Measurements from ENCODE around the gene ZNF727.
"Not testable (repeated sequence)": the region's sequence is repeated elsewhere in the genome, so short reads cannot be mapped to it uniquely, and the experiment has no call there.

Gene ZNF727

GRCh38 chr7:64037095-64037494, 8.1 kb upstream of the ZNF727 start:
- no peaks in the 10 kb centered on the region for H3K79me2 ChIP-seq (ENCODE audit: insufficient read depth, low read length)
- H3K4me3 ChIP-seq (ENCODE audit: insufficient read depth, low read length, poor library complexity, severe bottlenecking): no peak overlapping the region
- H2AFZ ChIP-seq (ENCODE audit: low read depth, low read length, severe bottlenecking): no peak overlapping the region
- H3K27me3 ChIP-seq (ENCODE audit: low read length): no peaks in the 10 kb centered on the region
- H3K9me2 ChIP-seq (replicated peaks; ENCODE audit: insufficient read depth, low read length): no peaks in the 10 kb centered on the region
- H4K20me1 ChIP-seq (ENCODE audit: low read depth, low read length): no peaks in the 10 kb centered on the region
- TF ChIP-seq EZH2phosphoT487 (conservative IDR thresholded peaks at IDR 0.05; ENCODE audit: low read length): no peak
- H3K27ac ChIP-seq (ENCODE audit: low read depth, low read length): no peak overlapping the region
- no peak overlapping the region for H3K4me2 ChIP-seq (ENCODE audit: low read depth, low read length, poor library complexity, severe bottlenecking)
- H3K9me3 ChIP-seq (ENCODE audit: insufficient read depth, low read length): peaks cover 19% of the 10 kb centered on the region; the same call in 1 of the 2 replicates
- H3K9ac ChIP-seq (ENCODE audit: low read length): no peak overlapping the region
- no peaks in the 10 kb centered on the region for H3F3A ChIP-seq (ENCODE audit: insufficient read depth)
- H3K36me3 ChIP-seq (ENCODE audit: low read length): no peaks in the 10 kb centered on the region

- no peak overlapping the region for H3K9ac ChIP-seq (ENCODE audit: low read length)
- no peak overlapping the region for H2AFZ ChIP-seq (ENCODE audit: low read depth, low read length, severe bottlenecking)
- H3K9me2 ChIP-seq (replicated peaks; ENCODE audit: insufficient read depth, low read length): no peaks in the 10 kb centered on the region
- no peaks in the 10 kb centered on the region for H3K79me2 ChIP-seq (ENCODE audit: insufficient read depth, low read length)
- no peaks in the 10 kb centered on the region for H3K36me3 ChIP-seq (ENCODE audit: low read length)
- no peaks in the 10 kb centered on the region for H3K27me3 ChIP-seq (ENCODE audit: low read length)
- no peak overlapping the region for H3K4me3 ChIP-seq (ENCODE audit: insufficient read depth, low read length, poor library complexity, severe bottlenecking)
- H3K9me3 ChIP-seq (ENCODE audit: insufficient read depth, low read length): no peaks in the 10 kb centered on the region
- no peak overlapping the region for H3K4me2 ChIP-seq (ENCODE audit: low read depth, low read length, poor library complexity, severe bottlenecking)
- H3F3A ChIP-seq (ENCODE audit: insufficient read depth): no peaks in the 10 kb centered on the region
- TF ChIP-seq EZH2phosphoT487 (conservative IDR thresholded peaks at IDR 0.05; ENCODE audit: low read length) (no peak), CTCF (IDR thresholded peaks at IDR 0.05; ENCODE audit: insufficient read depth, low read length, poor library complexity, severe bottlenecking) (no peak)
- no peaks in the 10 kb centered on the region for H4K20me1 ChIP-seq (ENCODE audit: low read depth, low read length)
- H3K27ac ChIP-seq (ENCODE audit: low read depth, low read length): no peak overlapping the region
These were observed 781 bp downstream of the ZNF727 start for GRCh38 chr7:64046041-64046389.

DNA sequence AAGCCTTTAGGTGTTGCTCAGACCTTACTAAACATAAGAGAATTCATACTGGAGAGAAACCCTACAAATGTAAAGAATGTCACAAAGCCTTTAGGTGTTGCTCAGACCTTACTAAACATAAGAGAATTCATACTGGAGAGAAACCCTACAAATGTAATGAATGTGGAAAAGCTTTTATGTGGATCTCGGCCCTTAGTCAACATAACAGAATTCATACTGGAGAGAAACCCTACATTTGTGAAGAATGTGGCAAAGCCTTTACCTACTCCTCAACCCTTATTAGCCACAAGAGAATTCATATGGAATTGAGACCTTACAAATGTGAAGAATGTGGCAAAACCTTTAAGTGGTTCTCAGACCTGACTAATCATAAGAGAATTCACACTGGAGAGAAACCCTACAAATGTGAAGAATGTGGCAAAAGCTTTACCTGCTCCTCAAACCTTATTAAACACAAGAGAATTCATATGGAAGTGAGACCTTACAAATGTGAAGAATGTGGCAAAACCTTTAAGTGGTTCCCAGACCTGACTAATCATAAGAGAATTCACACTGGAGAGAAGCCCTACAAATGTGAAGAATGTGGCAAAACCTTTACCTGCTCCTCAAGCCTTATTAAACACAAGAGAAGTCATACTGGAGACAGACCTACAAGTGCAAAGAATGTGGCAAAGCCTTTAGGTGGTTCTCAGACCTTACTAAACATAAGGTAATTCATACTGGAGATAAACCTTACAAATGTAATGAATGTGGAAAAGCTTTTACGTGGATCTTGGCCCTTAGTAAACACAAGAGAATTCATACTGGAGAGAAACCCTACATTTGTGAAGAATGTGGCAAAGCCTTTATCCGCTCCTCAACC, 32.8 kb downstream of the ZNF727 start:
- not testable (repeated sequence) for H2AFZ ChIP-seq (ENCODE audit: low read depth, low read length, severe bottlenecking); H3K27me3 ChIP-seq (ENCODE audit: low read length); H4K20me1 ChIP-seq (ENCODE audit: low read depth, low read length); H3K36me3 ChIP-seq (ENCODE audit: low read length); H3K9ac ChIP-seq (ENCODE audit: low read length); H3K4me3 ChIP-seq (ENCODE audit: insufficient read depth, low read length, poor library complexity, severe bottlenecking); H3K79me2 ChIP-seq (ENCODE audit: insufficient read depth, low read length); H3K4me2 ChIP-seq (ENCODE audit: low read depth, low read length, poor library complexity, severe bottlenecking); H3K27ac ChIP-seq (ENCODE audit: low read depth, low read length); H3K9me2 ChIP-seq (replicated peaks; ENCODE audit: insufficient read depth, low read length); H3F3A ChIP-seq (ENCODE audit: insufficient read depth)
- peaks cover 82% of the 10 kb centered on the region; the same call in 1 of the 2 replicates for H3K9me3 ChIP-seq (ENCODE audit: insufficient read depth, low read length)

GRCh38 chr7:64078699-64078994, 33.4 kb downstream of the ZNF727 start:
- no peak overlapping the region for H3K4me2 ChIP-seq (ENCODE audit: low read depth, low read length, poor library complexity, severe bottlenecking)
- H2AFZ ChIP-seq (ENCODE audit: low read depth, low read length, severe bottlenecking): no peak overlapping the region
- H3K4me3 ChIP-seq (ENCODE audit: insufficient read depth, low read length, poor library complexity, severe bottlenecking): no peak overlapping the region
- no peaks in the 10 kb centered on the region for H4K20me1 ChIP-seq (ENCODE audit: low read depth, low read length)
- no peaks in the 10 kb centered on the region for H3K27me3 ChIP-seq (ENCODE audit: low read length)
- no peaks in the 10 kb centered on the region for H3F3A ChIP-seq (ENCODE audit: insufficient read depth)
- no peak overlapping the region for H3K27ac ChIP-seq (ENCODE audit: low read depth, low read length)
- no peaks in the 10 kb centered on the region for H3K9me2 ChIP-seq (replicated peaks; ENCODE audit: insufficient read depth, low read length)
- H3K79me2 ChIP-seq (ENCODE audit: insufficient read depth, low read length): no peaks in the 10 kb centered on the region
- H3K36me3 ChIP-seq (ENCODE audit: low read length): no peaks in the 10 kb centered on the region
- TF ChIP-seq CTCF (IDR thresholded peaks at IDR 0.05; ENCODE audit: insufficient read depth, low read length, poor library complexity, severe bottlenecking): no peak
- no peak for TF ChIP-seq EZH2phosphoT487 (conservative IDR thresholded peaks at IDR 0.05; ENCODE audit: low read length)
- no peak overlapping the region for H3K9ac ChIP-seq (ENCODE audit: low read length)
- peaks cover 78% of the 10 kb centered on the region; the same call in 1 of the 2 replicates for H3K9me3 ChIP-seq (ENCODE audit: insufficient read depth, low read length)
